Neural progenitor cell (in vitro differentiated cells): ENCODE data around the gene XRCC1. TPM values are rescaled to one million over a fixed set of nuclear protein-coding genes. Genes with fewer than 3 reads are reported as not detected.
A peak's percentile ranks its signal among the peaks of the same experiment; 100 is the strongest.

Experiments
- DNase-seq: peaks from one replicate; pipeline ENCODE4 v3.0.0-alpha.2; 2016; ENCODE audit warnings: low spot score
- H2AFZ ChIP-seq: fragments of 200-600 bp; sonication (generic); replicated peaks from 2 replicates; pipeline ENCODE4 v1.6.1; 2016; ENCODE audit warnings: antibody characterized with exemption
- H3F3A ChIP-seq: fragments of 200-600 bp; sonication (generic); 2 replicates; pipeline ENCODE4 v1.6.1; 2016; ENCODE audit warnings: antibody characterized with exemption, low read depth
- H3K27ac ChIP-seq: fragments of 200-600 bp; sonication (generic); 2 replicates; pipeline ENCODE4 v1.5.1; 2016; ENCODE audit warnings: mild to moderate bottlenecking
- H3K27me3 ChIP-seq: fragments of 200-600 bp; sonication (generic); 2 replicates; pipeline ENCODE4 v1.6.1; 2016; ENCODE audit warnings: mild to moderate bottlenecking, moderate library complexity
- H3K36me3 ChIP-seq: fragments of 200-600 bp; sonication (generic); 2 replicates; pipeline ENCODE4 v1.5.1; 2016
- H3K4me1 ChIP-seq: fragments of 200-600 bp; sonication (generic); 2 replicates; pipeline ENCODE4 v1.6.1; 2016; ENCODE audit warnings: mixed run types
- H3K4me2 ChIP-seq: fragments of 200-600 bp; sonication (generic); 2 replicates; pipeline ENCODE4 v1.6.1; 2016
- H3K4me3 ChIP-seq: fragments of 200-600 bp; sonication (generic); 2 replicates; pipeline ENCODE4 v1.5.1; 2016
- H3K79me2 ChIP-seq: fragments of 200-600 bp; sonication (generic); 2 replicates; pipeline ENCODE4 v1.6.1; 2016; ENCODE audit warnings: low read depth
- H3K9ac ChIP-seq: fragments of 200-600 bp; sonication (generic); 2 replicates; pipeline ENCODE4 v1.6.1; 2016
- H3K9me3 ChIP-seq: fragments of 200-600 bp; sonication (generic); 2 replicates; pipeline ENCODE4 v1.5.1; 2016; ENCODE audit warnings: low read depth
- H4K20me1 ChIP-seq: fragments of 200-600 bp; sonication (generic); 2 replicates; pipeline ENCODE4 v1.6.1; 2016; ENCODE audit warnings: low read depth
- H3K27ac Mint-ChIP-seq: 3 replicates; pipeline ENCODE4 v1.8.0; 2021; ENCODE audit warnings: mixed read lengths
- H3K27me3 Mint-ChIP-seq: 2 replicates; pipeline ENCODE4 v1.8.0; 2022; ENCODE audit warnings: low read depth, mild to moderate bottlenecking, inconsistent platforms, moderate library complexity, mixed read lengths; ENCODE audit not compliant: insufficient read depth
- H3K36me3 Mint-ChIP-seq: 3 replicates; pipeline ENCODE4 v1.8.0; 2021; ENCODE audit warnings: mixed read lengths
- H3K4me1 Mint-ChIP-seq: 3 replicates; pipeline ENCODE4 v1.8.0; 2021; ENCODE audit warnings: mixed read lengths
- H3K4me3 Mint-ChIP-seq: 3 replicates; pipeline ENCODE4 v1.8.0; 2021; ENCODE audit warnings: mild to moderate bottlenecking, moderate library complexity, mixed read lengths
- H3K9me3 Mint-ChIP-seq: 3 replicates; pipeline ENCODE4 v1.8.0; 2020; ENCODE audit warnings: mixed read lengths
- CTCF ChIP-seq: fragments of 200-600 bp; sonication (generic); IDR thresholded peaks from 2 replicates; pipeline ENCODE4 v1.5.1; 2017; ENCODE audit warnings: antibody characterized with exemption, mild to moderate bottlenecking
- EZH2 ChIP-seq: fragments of 200-600 bp; sonication (generic); IDR thresholded peaks from 2 replicates; pipeline ENCODE4 v1.6.1; 2017; ENCODE audit warnings: antibody characterized with exemption, mild to moderate bottlenecking, moderate library complexity
- EZH2phosphoT487 ChIP-seq: fragments of 200-600 bp; sonication (generic); IDR thresholded peaks from 2 replicates; pipeline ENCODE4 v1.6.1; 2017; ENCODE audit warnings: antibody characterized with exemption
- total RNA-seq: library from RNA; depleted of rRNA; stranded (reverse); fragments of >200 nt; gene quantifications from 2 replicates; pipeline ENCODE4 v1.2.3, GENCODE V29; 2015; ENCODE audit warnings: low replicate concordance

XRCC1 gene
- total RNA-seq, 1 donor from 2014 or later: 33.8 TPM

GRCh38 chr19:43572171-43572588 is 3.1 kb downstream of the XRCC1 start:
- H2AFZ ChIP-seq: no peak overlapping the region
- no peak overlapping the region for H3K4me3 Mint-ChIP-seq
- TF ChIP-seq EZH2: no peak
- TF ChIP-seq EZH2phosphoT487: no peak
- TF ChIP-seq CTCF: no peak
- peaks cover 46% of the 10 kb centered on the region for H3K79me2 ChIP-seq
- H4K20me1 ChIP-seq: no peaks in the 10 kb centered on the region
- H3K4me2 ChIP-seq: no peak overlapping the region
- H3F3A ChIP-seq: peaks cover 7% of the 10 kb centered on the region
- H3K4me1 Mint-ChIP-seq: peaks cover 32% of the 10 kb centered on the region
- H3K9me3 ChIP-seq: no peaks in the 10 kb centered on the region
- H3K27me3 Mint-ChIP-seq: no peaks in the 10 kb centered on the region
- no peak for DNase-seq
- H3K27ac ChIP-seq: no peak overlapping the region
- peak overlapping the region; percentile 62 for H3K27ac Mint-ChIP-seq
- no peaks in the 10 kb centered on the region for H3K9me3 Mint-ChIP-seq
- H3K36me3 Mint-ChIP-seq: peaks cover 22% of the 10 kb centered on the region
- H3K27me3 ChIP-seq: no peaks in the 10 kb centered on the region
- H3K4me3 ChIP-seq: no peak overlapping the region
- H3K9ac ChIP-seq: no peak overlapping the region
- peaks cover 9% of the 10 kb centered on the region for H3K4me1 ChIP-seq
- no peaks in the 10 kb centered on the region for H3K36me3 ChIP-seq

- DNase-seq: no peak
Observed at GRCh38 chr19:43570174-43570791, 5.0 kb downstream of the XRCC1 start.

GRCh38 chr19:43569657-43570056 is 5.7 kb downstream of the XRCC1 start:
- Histone ChIP-seq H3K9me3 (no peaks in the 10 kb centered on the region), H3K27me3 (no peaks in the 10 kb centered on the region), H3K4me1 (peaks cover 4% of the 10 kb centered on the region), H3F3A (no peaks in the 10 kb centered on the region), H3K27ac (no peak overlapping the region), H2AFZ (no peak overlapping the region), H3K4me3 (no peak overlapping the region), H3K36me3 (no peaks in the 10 kb centered on the region), H3K9ac (no peak overlapping the region), H3K4me2 (no peak overlapping the region), H4K20me1 (no peaks in the 10 kb centered on the region), H3K79me2 (peaks cover 40% of the 10 kb centered on the region)
- peaks cover 17% of the 10 kb centered on the region for H3K36me3 Mint-ChIP-seq
- H3K9me3 Mint-ChIP-seq: no peaks in the 10 kb centered on the region
- peaks cover 17% of the 10 kb centered on the region for H3K4me1 Mint-ChIP-seq
- H3K27ac Mint-ChIP-seq: no peak overlapping the region
- peak overlapping the region; percentile 14 for H3K4me3 Mint-ChIP-seq
- H3K27me3 Mint-ChIP-seq: no peaks in the 10 kb centered on the region
- TF ChIP-seq CTCF: no peak
- no peak for TF ChIP-seq EZH2
- no peak for TF ChIP-seq EZH2phosphoT487
- no peak for DNase-seq

More at GRCh38 chr19:43570174-43570791, 5.0 kb downstream of the XRCC1 start:
- Mint-ChIP-seq H3K4me1 (peaks cover 23% of the 10 kb centered on the region), H3K27me3 (no peaks in the 10 kb centered on the region), H3K9me3 (no peaks in the 10 kb centered on the region), H3K27ac (no peak overlapping the region), H3K4me3 (no peak overlapping the region), H3K36me3 (peaks cover 22% of the 10 kb centered on the region)
- H3K9ac ChIP-seq: no peak overlapping the region
- H3K27ac ChIP-seq: no peak overlapping the region
- TF ChIP-seq CTCF: no peak
- TF ChIP-seq EZH2: no peak
- TF ChIP-seq EZH2phosphoT487: no peak
- peaks cover 5% of the 10 kb centered on the region for H3K4me1 ChIP-seq
- H3F3A ChIP-seq: no peaks in the 10 kb centered on the region
- H3K27me3 ChIP-seq: no peaks in the 10 kb centered on the region
- no peaks in the 10 kb centered on the region for H4K20me1 ChIP-seq
- H3K9me3 ChIP-seq: no peaks in the 10 kb centered on the region
- no peak overlapping the region for H3K4me3 ChIP-seq
- no peaks in the 10 kb centered on the region for H3K36me3 ChIP-seq
- H2AFZ ChIP-seq: no peak overlapping the region
- H3K79me2 ChIP-seq: peaks cover 46% of the 10 kb centered on the region
- no peak overlapping the region for H3K4me2 ChIP-seq
